WTC11 (cell line): ENCODE measurements around the gene CAGE1.

Source experiments
- CREB1 ChIP-seq: sonication (generic); formaldehyde crosslinking; IDR thresholded peaks from 2 replicates; pipeline ENCODE4 v1.8.0; 2023; ENCODE audit warnings: mild to moderate bottlenecking, missing genetic modification reagents
- IRF2 ChIP-seq: sonication (generic); formaldehyde crosslinking; IDR thresholded peaks from 2 replicates; pipeline ENCODE4 v1.8.0; 2022; ENCODE audit warnings: low read depth, missing genetic modification reagents, borderline replicate concordance
- JAZF1 ChIP-seq: fragments of 250-450 bp; sonication (Bioruptor Pico); IDR thresholded peaks from 2 replicates; pipeline ENCODE4 v1.9.0; 2021; ENCODE audit warnings: moderate library complexity, mild to moderate bottlenecking, inconsistent platforms
- NFE2L1 ChIP-seq: sonication (generic); formaldehyde crosslinking; IDR thresholded peaks from 2 replicates; pipeline ENCODE4 v1.8.1; 2023; ENCODE audit warnings: missing genetic modification reagents
- RELA ChIP-seq: sonication (generic); formaldehyde crosslinking; IDR thresholded peaks from 2 replicates; pipeline ENCODE4 v1.8.1; 2022; ENCODE audit warnings: missing genetic modification reagents, mild to moderate bottlenecking, borderline replicate concordance
- TF ChIP-seq, protein P1 (sequence below): sonication (generic); formaldehyde crosslinking; IDR thresholded peaks from 2 replicates; pipeline ENCODE4 v1.8.0; 2022; ENCODE audit warnings: mild to moderate bottlenecking, missing genetic modification reagents
- TF ChIP-seq, protein P2 (sequence below): fragments of 200-600 bp; IDR thresholded peaks from 2 replicates; pipeline ENCODE4 v1.8.0; 2022; ENCODE audit warnings: antibody characterized with exemption
- TF ChIP-seq, protein P3 (sequence below): sonication (generic); formaldehyde crosslinking; IDR thresholded peaks from 2 replicates; pipeline ENCODE4 v1.8.1; 2022; ENCODE audit warnings: low read depth, missing genetic modification reagents, borderline replicate concordance
- TF ChIP-seq, protein P4 (sequence below): sonication (generic); formaldehyde crosslinking; IDR thresholded peaks from 2 replicates; pipeline ENCODE4 v1.8.1; 2022; ENCODE audit warnings: missing genetic modification reagents, borderline replicate concordance
- TF ChIP-seq, protein P5 (sequence below): sonication (generic); formaldehyde crosslinking; IDR thresholded peaks from 2 replicates; pipeline ENCODE4 v1.8.1; 2023; ENCODE audit warnings: mild to moderate bottlenecking, missing genetic modification reagents, moderate library complexity

DNA sequence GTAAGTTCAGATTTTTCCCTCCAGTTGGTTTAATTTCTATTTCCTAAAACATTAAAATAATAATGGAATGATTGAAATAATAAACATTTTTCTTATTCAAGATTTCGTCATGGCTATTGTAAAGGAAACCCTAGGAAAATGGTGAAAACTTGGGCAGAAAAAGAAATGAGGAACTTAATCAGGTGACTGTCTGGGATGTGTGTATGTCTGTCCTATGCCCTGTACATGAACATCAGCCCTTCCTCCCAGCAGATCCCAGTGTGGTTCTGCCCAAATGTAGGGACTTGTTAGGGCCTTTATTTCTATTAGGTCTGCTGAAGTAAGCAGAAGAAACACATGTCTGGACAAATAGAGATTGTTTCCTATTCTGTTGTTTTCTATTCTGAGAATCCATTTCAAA, 13.2 kb upstream of the CAGE1 start:
- TF ChIP-seq JAZF1 (CRISPR knock-in tag) (no peak), IRF2 (CRISPR knock-in tag) (no peak), RELA (no peak), CREB1 (CRISPR knock-in tag) (no peak), NFE2L1 (CRISPR knock-in tag) (no peak)
- TF ChIP-seq, protein P1, sequence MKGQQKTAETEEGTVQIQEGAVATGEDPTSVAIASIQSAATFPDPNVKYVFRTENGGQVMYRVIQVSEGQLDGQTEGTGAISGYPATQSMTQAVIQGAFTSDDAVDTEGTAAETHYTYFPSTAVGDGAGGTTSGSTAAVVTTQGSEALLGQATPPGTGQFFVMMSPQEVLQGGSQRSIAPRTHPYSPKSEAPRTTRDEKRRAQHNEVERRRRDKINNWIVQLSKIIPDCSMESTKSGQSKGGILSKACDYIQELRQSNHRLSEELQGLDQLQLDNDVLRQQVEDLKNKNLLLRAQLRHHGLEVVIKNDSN (CRISPR knock-in tag): no peak
- TF ChIP-seq, protein P2, sequence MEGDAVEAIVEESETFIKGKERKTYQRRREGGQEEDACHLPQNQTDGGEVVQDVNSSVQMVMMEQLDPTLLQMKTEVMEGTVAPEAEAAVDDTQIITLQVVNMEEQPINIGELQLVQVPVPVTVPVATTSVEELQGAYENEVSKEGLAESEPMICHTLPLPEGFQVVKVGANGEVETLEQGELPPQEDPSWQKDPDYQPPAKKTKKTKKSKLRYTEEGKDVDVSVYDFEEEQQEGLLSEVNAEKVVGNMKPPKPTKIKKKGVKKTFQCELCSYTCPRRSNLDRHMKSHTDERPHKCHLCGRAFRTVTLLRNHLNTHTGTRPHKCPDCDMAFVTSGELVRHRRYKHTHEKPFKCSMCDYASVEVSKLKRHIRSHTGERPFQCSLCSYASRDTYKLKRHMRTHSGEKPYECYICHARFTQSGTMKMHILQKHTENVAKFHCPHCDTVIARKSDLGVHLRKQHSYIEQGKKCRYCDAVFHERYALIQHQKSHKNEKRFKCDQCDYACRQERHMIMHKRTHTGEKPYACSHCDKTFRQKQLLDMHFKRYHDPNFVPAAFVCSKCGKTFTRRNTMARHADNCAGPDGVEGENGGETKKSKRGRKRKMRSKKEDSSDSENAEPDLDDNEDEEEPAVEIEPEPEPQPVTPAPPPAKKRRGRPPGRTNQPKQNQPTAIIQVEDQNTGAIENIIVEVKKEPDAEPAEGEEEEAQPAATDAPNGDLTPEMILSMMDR: no peak
- TF ChIP-seq, protein P3, sequence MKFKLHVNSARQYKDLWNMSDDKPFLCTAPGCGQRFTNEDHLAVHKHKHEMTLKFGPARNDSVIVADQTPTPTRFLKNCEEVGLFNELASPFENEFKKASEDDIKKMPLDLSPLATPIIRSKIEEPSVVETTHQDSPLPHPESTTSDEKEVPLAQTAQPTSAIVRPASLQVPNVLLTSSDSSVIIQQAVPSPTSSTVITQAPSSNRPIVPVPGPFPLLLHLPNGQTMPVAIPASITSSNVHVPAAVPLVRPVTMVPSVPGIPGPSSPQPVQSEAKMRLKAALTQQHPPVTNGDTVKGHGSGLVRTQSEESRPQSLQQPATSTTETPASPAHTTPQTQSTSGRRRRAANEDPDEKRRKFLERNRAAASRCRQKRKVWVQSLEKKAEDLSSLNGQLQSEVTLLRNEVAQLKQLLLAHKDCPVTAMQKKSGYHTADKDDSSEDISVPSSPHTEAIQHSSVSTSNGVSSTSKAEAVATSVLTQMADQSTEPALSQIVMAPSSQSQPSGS (CRISPR knock-in tag): no peak
- TF ChIP-seq, protein P4, sequence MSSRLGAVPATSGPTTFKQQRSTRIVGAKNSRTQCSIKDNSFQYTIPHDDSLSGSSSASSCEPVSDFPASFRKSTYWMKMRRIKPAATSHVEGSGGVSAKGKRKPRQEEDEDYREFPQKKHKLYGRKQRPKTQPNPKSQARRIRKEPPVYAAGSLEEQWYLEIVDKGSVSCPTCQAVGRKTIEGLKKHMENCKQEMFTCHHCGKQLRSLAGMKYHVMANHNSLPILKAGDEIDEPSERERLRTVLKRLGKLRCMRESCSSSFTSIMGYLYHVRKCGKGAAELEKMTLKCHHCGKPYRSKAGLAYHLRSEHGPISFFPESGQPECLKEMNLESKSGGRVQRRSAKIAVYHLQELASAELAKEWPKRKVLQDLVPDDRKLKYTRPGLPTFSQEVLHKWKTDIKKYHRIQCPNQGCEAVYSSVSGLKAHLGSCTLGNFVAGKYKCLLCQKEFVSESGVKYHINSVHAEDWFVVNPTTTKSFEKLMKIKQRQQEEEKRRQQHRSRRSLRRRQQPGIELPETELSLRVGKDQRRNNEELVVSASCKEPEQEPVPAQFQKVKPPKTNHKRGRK: no peak
- TF ChIP-seq, protein P5, sequence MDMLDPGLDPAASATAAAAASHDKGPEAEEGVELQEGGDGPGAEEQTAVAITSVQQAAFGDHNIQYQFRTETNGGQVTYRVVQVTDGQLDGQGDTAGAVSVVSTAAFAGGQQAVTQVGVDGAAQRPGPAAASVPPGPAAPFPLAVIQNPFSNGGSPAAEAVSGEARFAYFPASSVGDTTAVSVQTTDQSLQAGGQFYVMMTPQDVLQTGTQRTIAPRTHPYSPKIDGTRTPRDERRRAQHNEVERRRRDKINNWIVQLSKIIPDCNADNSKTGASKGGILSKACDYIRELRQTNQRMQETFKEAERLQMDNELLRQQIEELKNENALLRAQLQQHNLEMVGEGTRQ: no peak
